Measurements from ENCODE around the gene SLC4A2.
"Not testable (repeated sequence)": the region's sequence is repeated elsewhere in the genome, so short reads cannot be mapped to it uniquely, and the experiment has no call there.

SLC4A2 gene

DNA sequence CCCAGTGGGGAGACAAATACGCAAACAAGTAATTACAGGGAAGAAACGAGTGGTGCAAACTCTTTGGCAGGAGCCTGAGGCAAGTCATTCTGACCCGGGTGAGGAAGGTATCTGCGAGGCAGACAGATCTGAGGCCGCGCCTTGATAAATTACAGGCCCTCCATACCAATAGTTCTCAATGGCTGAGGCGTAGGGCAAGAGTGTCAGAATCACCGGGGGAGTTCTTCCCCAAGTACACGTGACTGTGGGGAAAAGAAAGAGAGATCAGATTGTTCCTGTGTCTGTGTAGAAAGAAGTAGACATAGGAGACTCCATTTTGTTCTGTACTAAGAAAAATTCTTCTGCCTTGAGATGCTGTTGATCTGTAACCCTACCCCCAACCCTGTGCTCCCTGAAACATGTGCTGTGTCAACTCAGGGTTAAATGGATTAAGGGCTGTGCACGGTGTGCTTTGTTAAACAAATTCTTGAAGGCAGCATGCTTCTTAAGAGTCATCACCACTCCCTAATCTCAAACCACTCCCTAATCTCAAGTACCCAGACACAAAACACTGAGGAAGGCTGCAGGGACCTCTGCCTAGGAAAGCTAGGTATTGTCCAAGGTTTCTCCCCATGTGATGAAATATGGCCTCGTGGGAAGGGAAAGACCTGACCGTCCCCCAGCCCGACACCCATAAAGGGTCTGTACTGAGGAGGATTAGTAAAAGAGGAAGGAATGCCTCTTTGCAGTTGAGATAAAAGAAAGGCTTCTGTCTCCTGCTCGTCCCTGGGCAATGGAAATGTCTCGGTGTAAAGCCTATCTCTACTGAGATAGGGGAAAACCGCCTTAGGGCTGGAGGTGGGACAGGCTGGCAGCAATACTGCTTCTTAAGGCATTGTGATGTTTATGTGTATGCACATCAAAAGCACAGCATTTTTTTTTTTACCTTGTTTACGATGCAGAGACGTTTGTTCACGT is 32.3 kb upstream of the SLC4A2 start:
- DNase-seq = not testable (repeated sequence)

DNA sequence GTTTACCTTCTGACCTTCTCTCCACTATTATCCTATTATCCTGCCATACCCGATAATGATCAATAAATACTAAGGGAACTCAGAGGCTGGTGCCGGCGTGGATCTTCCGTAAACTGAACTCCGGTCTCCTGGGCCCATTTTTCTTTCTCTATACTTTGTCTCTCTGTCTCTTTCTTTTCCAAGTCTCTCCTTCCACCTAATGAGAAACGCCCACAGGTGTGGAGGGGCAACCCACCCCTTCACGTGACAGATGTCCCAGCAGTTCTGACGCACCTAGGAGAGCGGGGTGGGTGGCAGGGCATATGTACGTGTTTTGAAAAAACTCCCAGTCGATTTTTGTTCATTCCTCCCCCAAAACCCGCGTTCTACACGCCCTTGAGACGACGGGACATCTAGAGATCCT is 31.7 kb upstream of the SLC4A2 start:
- not testable (repeated sequence) for DNase-seq

DNA sequence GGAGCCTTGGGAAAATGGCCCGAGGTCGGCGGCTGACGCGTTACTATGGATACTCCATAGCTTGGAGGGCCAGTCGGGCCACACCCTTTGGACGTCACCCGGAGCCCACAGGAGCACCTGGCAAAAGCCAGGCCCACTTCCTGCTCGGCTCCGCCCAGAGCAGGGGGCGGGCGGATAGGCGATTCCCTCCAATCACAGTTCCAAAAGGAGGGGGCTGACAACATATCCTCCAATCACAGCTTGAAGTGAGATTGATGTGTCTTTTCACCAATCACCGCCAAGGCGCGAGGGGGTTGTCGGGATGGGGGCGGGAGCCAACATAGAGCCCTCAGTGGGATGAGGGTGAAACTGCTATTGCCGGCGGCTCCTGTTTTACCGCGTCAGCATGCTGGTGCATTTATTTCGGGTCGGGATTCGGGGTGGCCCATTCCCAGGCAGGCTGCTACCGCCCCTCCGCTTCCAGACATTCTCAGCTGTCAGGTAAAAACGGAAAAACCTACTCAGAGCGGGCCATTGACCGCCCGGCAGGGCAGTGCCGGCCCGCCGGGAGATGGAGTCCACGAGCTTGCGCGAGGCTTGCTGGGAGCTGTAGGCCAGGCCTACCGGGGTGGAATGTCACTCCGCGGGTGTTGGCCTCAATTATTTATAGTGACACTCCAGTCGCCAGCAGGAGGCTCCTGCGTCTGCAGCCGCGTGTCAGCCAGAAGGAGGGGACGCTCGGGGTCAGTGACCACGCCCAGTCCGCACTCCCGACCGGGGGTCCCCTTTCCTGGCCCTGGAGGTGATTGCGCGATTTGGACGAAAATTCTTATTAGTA is 31.1 kb upstream of the SLC4A2 start, which contains the start of gene ABCB8:
Gene ABCB8 (plus strand): TSS at position 320 of the 817 bp plus-strand sequence. CDS start 66 bp downstream, at position 386.
- DNase-seq = peak; percentile 99

DNA sequence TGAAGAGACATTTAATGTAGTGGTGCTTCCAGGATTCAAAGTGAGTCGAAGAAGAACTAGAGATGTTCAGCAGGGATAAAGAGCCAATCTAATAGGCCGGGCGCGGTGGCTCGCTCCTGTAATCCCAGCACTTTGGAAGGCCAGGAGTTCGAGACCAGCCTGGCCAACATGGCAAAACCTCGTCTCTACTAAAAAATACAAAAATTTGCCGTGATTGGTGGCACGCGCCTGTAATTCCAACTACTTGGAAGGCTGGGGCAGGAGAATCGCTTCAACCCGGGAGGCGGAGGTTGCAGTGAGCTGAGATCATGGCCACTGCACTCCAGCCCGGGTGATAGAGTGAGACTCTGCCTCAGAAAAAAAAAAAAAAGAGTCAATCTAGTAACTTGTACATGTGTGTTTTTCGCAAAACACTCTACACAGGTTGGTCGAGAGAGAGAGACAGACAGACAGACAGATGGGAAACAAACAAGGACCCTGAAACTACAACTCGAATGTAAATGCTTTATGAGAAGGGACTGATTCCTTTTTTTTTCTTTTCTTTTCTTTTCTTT is 30.4 kb upstream of the SLC4A2 start:
- no peak for DNase-seq

DNA sequence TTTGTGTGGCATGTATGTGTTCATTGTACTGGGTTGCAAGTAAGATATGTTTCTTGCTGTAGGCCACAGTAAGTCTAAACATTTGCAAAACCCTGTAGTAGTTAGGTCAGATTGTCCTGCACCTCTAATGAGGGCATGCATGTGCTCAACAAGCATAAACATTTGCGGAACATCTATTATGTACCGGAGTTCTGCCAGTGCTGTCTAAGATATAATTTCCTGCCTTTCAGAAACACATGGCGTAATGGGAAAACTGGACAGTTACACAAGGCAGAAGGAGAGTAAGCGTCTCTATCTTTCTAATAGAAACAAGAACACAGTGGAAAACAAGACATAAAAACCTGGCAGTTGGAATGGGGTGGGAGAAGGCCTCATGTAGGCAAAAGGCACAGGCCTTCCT is 28.4 kb upstream of the SLC4A2 start:
- DNase-seq = no peak

DNA sequence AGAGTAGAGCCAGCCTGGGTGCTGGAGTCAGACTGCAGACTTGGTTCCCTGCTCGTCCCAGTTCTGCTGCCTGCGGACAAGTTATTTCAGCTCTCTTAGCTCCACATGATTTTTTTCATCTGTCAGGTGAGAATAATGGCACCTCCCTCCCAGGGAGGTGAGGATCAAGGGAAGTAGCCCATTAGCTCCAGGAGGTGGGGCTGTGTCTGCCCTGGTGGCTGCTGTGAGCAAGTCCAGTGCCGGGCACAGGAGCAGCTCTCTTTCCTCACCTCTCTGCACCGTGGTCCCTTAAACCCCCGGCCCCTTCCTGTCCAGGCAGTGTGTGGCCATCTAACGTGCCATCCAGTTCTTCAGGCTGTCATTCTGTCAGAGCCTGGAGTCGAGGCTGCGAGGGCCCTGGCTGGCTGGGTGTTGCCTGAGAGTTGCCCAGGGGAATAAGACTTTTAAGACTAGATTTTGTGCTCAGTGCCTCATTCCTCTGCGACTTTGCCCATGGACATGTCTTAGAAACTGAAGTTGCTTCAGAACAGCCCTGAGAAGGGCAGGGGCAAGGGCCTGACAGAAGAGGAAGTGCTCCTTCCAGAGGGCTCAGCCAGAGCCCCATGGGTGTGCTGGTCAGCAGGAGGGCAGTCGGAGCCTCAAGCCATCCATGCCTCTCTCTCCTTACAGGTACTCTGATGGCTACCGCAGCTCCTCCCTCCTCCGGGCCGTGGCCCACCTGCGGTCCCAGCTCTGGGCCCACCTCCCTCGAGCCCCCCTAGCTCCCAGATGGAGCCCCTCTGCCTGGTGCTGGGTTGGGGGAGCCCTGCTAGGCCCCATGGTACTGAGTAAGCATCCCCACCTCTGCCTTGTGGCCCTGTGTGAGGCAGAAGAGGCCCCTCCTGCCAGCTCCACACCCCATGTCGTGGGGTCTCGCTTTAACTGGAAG is 26.2 kb upstream of the SLC4A2 start:
- DNase-seq = no peak

DNA sequence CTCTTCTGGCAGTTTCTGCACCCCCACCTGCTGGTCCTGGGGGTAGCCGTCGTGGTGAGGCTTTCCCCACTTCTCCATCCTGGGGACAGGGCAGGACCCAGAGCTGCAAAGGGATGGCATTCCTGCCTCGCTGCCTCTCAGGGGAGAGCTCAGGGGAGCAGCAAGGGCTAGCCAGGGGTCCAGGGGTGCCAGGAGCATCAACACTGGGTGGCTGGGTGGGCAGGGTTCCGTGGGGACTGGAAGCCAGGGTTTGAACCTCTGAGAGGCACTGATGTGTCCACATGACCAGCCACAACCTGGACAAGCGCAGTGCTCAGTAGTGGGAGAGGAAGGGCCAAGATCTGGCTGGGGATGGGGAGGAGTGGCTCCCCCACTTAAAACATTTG is 25.5 kb upstream of the SLC4A2 start:
- no peak for DNase-seq

DNA sequence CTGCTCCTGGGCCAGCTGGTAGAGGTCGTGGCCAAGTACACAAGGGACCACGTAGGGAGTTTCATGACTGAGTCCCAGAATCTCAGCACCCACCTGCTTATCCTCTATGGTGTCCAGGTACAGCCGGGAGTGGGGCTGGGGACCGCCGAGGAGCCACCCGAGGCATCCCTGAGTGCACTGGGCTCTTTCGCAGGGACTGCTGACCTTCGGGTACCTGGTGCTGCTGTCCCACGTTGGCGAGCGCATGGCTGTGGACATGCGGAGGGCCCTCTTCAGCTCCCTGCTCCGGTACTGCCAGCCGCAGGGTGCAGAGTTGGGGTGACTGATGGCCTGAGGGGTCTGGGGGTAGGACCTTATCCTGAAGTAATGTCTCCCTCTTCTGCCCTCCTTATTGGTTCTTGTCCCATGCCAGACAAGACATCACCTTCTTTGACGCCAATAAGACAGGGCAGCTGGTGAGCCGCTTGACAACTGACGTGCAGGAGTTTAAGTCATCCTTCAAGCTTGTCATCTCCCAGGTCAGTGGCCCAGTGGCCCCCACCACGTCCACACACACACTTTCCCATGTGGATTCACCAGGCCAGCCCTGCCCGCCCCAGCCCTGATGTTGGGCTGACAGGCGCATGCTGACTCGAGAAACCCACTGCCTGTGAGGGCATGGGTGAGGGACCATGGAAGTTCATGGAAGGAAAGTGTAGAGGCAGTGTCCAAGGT is 24.9 kb upstream of the SLC4A2 start:
- no peak for DNase-seq

DNA sequence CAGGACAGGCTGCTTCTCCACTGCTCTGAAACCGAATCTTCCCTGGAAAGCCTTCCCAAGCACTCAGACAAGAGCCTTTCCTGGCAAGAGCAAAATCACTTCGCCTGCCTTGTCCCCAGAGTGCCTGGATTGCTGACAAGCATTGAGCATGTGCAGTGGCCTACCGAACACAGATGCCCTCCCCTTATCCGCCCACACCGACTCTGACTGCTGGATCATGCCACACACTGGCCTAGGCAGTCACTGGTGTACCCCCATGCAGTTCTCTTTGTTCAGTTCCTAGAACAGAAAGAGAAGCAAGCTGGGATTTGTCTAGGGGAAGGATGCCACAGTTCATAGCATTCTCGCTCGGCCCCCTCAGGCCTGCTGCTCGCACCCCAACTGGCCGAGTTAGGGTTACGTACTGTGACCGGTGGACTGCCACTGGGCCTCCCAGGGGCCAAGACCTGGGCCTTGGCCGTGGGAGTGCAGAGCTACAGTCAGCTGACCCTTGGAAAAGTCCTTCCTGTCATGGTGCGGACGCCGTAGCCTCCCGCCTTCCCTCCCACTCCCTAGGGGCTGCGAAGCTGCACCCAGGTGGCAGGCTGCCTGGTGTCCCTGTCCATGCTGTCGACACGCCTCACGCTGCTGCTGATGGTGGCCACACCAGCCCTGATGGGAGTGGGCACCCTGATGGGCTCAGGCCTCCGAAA is 24.2 kb upstream of the SLC4A2 start:
- DNase-seq = no peak

DNA sequence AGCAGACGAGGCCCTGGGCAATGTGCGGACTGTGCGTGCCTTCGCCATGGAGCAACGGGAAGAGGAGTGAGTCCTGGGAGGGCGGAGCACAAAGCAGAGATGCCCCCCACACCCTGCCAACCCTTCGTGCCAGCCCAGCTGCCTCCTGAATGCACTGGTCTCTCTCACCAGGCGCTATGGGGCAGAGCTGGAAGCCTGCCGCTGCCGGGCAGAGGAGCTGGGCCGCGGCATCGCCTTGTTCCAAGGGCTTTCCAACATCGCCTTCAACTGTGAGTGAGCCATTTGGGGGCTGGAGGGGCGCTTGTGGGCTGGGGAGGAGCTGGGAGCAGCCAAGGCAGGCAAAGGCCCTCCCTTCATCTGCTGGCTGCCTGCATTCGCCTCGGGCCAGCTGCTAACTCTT is 23.5 kb upstream of the SLC4A2 start:
- no peak for DNase-seq

DNA sequence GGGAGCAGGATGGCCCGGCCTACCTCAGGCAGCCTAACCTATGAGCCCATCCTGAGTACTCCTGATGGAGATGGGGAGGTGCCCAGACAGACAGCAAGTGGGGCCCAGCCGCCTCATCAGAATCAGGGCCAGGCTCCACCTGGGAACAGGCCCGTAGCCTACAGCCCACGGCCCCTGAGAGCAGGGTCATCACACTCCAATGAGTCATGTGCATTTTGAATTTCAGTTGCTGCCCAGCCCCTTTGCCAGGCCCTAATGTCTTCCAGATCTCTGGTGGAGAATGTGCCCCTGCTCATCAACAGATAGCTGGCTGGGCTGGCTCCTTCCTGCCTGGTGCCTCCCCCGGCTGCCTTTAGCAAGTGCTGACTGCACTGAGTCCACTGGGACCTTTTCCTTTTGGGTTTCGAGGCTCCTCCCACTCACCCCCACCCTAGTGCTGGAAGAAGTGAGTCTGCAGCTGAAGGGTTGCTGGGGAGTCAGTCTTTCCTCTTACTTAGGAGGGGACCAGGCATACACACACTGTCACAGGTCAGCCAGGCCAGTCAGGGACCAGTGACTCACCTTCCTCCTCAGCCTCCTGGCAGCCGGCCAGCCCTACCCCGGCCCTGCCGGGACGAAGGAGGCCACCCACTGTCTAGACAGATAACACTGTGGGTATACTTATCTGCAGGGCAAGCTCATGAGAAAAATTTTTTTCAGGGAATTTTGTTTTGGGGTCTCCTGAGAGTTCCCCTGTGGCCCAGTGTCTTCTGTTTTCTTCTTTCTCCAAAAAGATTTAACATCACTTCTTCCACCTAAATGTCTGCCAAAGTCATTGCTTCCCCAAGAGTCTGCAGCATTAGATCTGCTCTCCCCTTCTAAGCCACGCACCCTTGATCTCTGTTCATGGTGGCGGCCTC is 20.2 kb upstream of the SLC4A2 start:
- peak; percentile 88 for DNase-seq

DNA sequence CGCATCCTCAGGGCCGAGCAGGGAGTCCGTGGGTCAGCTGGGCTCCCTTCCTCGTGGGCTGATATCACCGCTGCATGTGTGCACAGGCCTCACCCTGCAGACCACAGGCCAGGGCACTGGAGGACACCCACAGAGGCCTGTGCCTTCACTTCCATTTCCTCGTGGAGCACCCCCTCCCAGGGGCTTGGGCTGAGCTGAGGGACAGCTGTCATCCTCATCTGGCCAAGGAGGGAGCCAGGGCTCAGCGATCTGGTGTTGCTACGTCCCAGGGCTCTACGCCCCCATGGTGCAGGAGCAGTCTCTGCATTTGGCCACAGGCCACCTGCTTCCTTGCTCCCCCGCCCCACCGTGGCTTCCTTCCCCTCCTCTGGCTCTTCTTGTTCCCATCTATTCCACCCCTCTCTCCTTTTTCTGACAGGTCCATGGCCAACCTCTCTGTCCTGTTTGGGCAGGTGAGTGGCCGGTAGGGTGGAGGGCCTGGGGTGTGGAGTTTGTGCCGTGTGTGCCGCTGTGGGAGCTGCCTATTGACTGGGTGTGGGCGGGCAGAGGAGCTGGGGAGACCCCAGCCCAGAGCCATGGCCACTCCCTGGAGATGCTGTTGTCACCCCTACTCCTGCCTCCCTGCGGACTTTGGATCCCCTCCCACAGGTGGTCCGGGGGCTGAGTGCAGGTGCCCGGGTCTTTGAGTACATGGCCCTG is 19.4 kb upstream of the SLC4A2 start:
- no peak for DNase-seq

DNA sequence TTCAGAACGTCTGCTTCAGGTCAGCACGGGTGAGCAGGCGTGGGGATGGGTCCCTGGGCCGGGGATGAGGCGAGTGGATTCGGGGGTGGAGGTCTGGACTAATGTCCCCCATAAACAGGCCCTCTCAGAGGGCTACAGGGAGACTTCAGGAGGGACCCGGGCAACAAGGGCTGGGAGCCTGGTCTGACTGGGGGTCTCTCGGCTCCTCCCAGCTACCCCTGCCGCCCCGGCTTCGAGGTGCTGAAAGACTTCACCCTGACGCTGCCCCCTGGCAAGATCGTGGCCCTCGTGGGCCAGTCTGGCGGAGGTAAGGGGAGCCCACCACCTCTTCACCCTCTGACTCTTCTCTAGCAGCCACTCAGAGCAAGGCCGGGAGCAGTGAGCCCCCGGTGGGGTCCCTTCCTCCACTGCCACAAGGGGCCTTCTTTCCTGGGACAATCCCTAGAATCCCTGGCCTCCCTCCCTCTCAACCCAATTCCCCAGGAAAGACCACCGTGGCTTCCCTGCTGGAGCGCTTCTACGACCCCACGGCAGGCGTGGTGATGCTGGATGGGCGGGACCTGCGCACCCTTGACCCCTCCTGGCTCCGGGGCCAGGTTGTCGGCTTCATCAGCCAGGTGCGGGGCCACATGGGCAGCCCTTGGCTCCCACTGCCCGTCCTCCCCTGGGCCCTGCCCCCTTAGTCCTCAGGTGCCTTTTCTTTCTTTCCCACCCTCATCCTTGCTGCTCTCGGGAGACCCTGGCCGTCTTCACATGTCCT is 18.6 kb upstream of the SLC4A2 start:
- no peak for DNase-seq

DNA sequence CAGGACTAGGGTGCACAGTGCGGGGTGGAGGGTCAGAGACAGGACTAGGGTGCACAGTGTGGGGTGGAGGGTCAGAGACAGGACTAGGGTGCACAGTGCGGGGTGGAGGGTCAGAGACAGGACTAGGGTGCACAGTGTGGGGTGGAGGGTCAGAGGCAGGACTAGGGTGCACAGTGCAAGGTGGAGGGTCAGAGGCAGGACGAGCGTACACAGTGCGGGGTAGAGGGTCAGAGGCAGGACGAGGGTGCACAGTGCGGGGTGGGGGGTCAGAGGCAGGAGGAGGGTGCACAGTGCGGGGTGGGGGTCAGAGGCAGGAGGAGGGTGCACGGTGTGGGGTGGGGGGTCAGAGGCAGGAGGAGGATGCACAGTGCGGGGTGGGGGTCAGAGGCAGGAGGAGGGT is 15.9 kb upstream of the SLC4A2 start:
- DNase-seq = not testable (repeated sequence)

DNA sequence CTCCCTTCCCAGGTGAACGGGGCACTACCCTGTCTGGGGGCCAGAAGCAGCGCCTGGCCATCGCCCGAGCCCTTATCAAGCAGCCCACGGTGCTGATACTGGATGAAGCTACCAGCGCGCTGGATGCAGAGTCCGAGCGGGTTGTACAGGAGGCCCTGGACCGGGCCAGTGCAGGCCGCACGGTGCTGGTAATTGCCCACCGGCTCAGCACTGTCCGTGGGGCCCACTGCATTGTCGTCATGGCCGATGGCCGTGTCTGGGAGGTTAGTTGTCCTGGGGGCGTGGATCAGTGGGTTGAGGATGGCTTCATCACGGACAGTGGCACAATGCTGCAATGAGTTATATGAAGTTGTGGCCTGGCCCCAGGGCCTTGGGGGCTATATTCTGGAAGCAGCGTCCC is 15.4 kb upstream of the SLC4A2 start:
- no peak for DNase-seq

DNA sequence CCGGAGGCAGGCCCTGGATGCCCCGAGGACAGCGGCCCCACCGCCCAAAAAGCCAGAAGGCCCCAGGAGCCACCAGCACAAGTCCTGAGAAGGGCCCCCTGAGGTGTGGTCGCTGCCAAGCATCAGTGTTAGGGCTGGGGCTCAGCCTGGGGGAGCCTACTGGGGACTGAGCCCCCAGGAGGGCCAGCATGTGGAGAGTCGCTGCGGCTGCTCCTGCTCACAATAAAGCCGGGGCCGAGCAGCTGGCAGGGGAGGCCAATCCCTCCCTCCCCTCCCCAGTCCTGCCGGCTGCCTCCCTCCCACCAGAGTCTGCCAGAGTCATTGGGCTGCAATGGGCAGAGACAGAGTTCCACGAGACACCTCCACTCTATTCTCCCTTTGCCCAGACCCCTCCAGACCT is 14.1 kb upstream of the SLC4A2 start:
- no peak for DNase-seq

DNA sequence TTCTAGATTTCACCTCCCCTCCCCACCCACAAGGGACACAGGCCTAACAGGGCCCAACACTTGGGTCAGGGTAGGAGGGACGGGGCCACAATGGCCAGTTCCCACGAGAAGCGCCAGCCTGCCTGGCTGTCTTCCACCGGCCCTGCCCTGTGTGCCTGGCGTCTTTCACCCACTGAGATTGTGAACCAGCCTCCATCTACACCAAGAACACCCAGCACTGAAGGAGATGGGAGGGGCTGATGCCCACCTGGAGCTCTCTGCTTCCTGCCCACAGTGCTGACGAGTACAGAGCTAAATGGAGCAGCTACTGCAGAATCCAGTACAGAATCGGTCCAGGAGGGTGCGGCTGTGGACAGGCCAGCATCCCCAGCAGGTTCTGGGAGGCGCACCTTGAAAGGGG is 13.4 kb upstream of the SLC4A2 start:
- DNase-seq = no peak

Data from stimulated activated CD8-positive, alpha-beta memory T cell treated with anti-CD3 and anti-CD28 coated beads, Interleukin-4, amount 100 ng/mL, for 48 hours (primary cell).